Testis (tissue), 2 donors: ENCODE data around the gene SLC22A16.

Source experiments
- POLR2A ChIP-seq: fragments of 450-650 bp; IDR thresholded peaks from one replicate; pipeline ENCODE4 v1.6.1; 2017; ENCODE audit warnings: antibody characterized with exemption, mild to moderate bottlenecking, moderate library complexity
- TF ChIP-seq, protein P1 (sequence below), 3 experiments: fragments of 450-650 bp in 2 of 3; fragments of 200-600 bp in 1 of 3; sonication (generic) in 1 of 3; IDR thresholded peaks; one replicate each; pipeline ENCODE4 v1.5.1; 2016 to 2019; ENCODE audit warnings: antibody characterized with exemption in 3 of 3, mild to moderate bottlenecking in 2 of 3, moderate library complexity in 1 of 3

GRCh38 chr6:110517034-110517433, 40.6 kb upstream of the SLC22A16 start:
- TF ChIP-seq, protein P1, sequence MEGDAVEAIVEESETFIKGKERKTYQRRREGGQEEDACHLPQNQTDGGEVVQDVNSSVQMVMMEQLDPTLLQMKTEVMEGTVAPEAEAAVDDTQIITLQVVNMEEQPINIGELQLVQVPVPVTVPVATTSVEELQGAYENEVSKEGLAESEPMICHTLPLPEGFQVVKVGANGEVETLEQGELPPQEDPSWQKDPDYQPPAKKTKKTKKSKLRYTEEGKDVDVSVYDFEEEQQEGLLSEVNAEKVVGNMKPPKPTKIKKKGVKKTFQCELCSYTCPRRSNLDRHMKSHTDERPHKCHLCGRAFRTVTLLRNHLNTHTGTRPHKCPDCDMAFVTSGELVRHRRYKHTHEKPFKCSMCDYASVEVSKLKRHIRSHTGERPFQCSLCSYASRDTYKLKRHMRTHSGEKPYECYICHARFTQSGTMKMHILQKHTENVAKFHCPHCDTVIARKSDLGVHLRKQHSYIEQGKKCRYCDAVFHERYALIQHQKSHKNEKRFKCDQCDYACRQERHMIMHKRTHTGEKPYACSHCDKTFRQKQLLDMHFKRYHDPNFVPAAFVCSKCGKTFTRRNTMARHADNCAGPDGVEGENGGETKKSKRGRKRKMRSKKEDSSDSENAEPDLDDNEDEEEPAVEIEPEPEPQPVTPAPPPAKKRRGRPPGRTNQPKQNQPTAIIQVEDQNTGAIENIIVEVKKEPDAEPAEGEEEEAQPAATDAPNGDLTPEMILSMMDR (IDR thresholded peaks at IDR 0.05), result no peak
- TF ChIP-seq POLR2A, result no peak
